GF-D8 (cell line): ENCODE measurements around the gene KRT78.
"Not testable (repeated sequence)": the region's sequence is repeated elsewhere in the genome, so short reads cannot be mapped to it uniquely, and the experiment has no call there.

Experiments
- DNase-seq: peaks from one replicate; lab custom pipeline; 2025; lab: John Stamatoyannopoulos, UW

The KRT78 gene

GRCh38 chr12:52848661-52849255 lies at the start of gene KRT78:
Gene KRT78, minus strand, starts transcription at chr12:52848994. Its CDS starts 64 bp downstream, at chr12:52848930.
- no peak for DNase-seq

- no peak for DNase-seq
These were observed 47.7 kb upstream of the KRT78 start for GRCh38 chr12:52896190-52897100.

GRCh38 chr12:52895726-52896189 lies 47.0 kb upstream of the KRT78 start:
- no peak for DNase-seq

- no peak for DNase-seq
These were observed 44.2 kb upstream of the KRT78 start for GRCh38 chr12:52892974-52893373.

- no peak for DNase-seq
These were observed 43.5 kb upstream of the KRT78 start for GRCh38 chr12:52892207-52892852.

- DNase-seq: no peak
These were observed 42.2 kb upstream of the KRT78 start for GRCh38 chr12:52891044-52891443.

- no peak for DNase-seq
These were observed 41.6 kb upstream of the KRT78 start for GRCh38 chr12:52890417-52890816.

GRCh38 chr12:52884526-52885293 lies 35.9 kb upstream of the KRT78 start:
- DNase-seq: no peak

GRCh38 chr12:52880499-52880898 lies 31.7 kb upstream of the KRT78 start:
- DNase-seq: not testable (repeated sequence)

- DNase-seq: no peak
These were observed 30.9 kb upstream of the KRT78 start for GRCh38 chr12:52879394-52880351.

- no peak for DNase-seq
These were observed 30.0 kb upstream of the KRT78 start for GRCh38 chr12:52878507-52879393.

GRCh38 chr12:52877242-52877641 lies 28.4 kb upstream of the KRT78 start:
- DNase-seq: no peak

- DNase-seq: no peak
These were observed 27.6 kb upstream of the KRT78 start for GRCh38 chr12:52876372-52876771.

- DNase-seq: no peak
These were observed 26.0 kb upstream of the KRT78 start for GRCh38 chr12:52874573-52875435.

GRCh38 chr12:52873832-52874572 lies 25.2 kb upstream of the KRT78 start:
- DNase-seq: no peak

GRCh38 chr12:52873513-52873831 lies 24.7 kb upstream of the KRT78 start:
- DNase-seq: no peak

- DNase-seq: no peak
These were observed 24.0 kb upstream of the KRT78 start for GRCh38 chr12:52872644-52873389.
